T-cell (primary cell): ENCODE measurements around the gene PCGF6. TPM values are rescaled to one million over a fixed set of nuclear protein-coding genes. Genes with fewer than 3 reads are reported as not detected.

ENCODE experiments used
- total RNA-seq, 35 experiments: library from RNA in 6 of 35; stranded (reverse) in 6 of 35; fragments of 120-200 nt in 1 of 35; gene quantifications; one replicate each; pipeline versions ENCODE4 v1.2.1 to v1.2.4 and lab custom pipeline; 2013 to 2026

Gene PCGF6
- total RNA-seq, 5 donors from 2014 or later (not counting 1 experiment from before 2014, with no cell fraction given): 4.7 to 8.3 (median 7.6) TPM

Other genes with a start within 250 kb of the PCGF6 start
- 10 to 100 TPM; 49.7 to 63.5 (median 54.0) TPM for gene NT5C2, start 157.9 kb downstream of the PCGF6 start, total RNA-seq
- gene RPEL1, start 105.3 kb downstream of the PCGF6 start, total RNA-seq: not detected
- gene INA, start 74.0 kb downstream of the PCGF6 start, total RNA-seq: not detected
- gene TAF5, start 16.8 kb upstream of the PCGF6 start, total RNA-seq: 1 to 10 TPM; 5.6 to 7.0 (median 6.3) TPM
- gene ATP5MK, start 45.3 kb upstream of the PCGF6 start, total RNA-seq: 100 to 1,000 TPM; 119 to 142 (median 127) TPM
- gene PDCD11, start 45.5 kb upstream of the PCGF6 start, total RNA-seq: 10 to 100 TPM; 24.0 to 53.3 (median 45.2) TPM
- gene CALHM2, start 101.2 kb upstream of the PCGF6 start, total RNA-seq: 10 to 100 TPM in 4 of 5 donors, 1 to 10 TPM in 1; 8.9 to 76.7 (median 46.8) TPM
- gene CALHM1, start 107.8 kb upstream of the PCGF6 start, total RNA-seq: not detected
- not detected for gene CALHM3, start 128.1 kb upstream of the PCGF6 start, total RNA-seq
- gene NEURL1, start 142.6 kb upstream of the PCGF6 start, total RNA-seq: 1 to 10 TPM in 1 of 5 donors, under 1 TPM in 4; 0.46 to 1.7 (median 0.84) TPM